Measurements from ENCODE around the gene BBC3.

DNA sequence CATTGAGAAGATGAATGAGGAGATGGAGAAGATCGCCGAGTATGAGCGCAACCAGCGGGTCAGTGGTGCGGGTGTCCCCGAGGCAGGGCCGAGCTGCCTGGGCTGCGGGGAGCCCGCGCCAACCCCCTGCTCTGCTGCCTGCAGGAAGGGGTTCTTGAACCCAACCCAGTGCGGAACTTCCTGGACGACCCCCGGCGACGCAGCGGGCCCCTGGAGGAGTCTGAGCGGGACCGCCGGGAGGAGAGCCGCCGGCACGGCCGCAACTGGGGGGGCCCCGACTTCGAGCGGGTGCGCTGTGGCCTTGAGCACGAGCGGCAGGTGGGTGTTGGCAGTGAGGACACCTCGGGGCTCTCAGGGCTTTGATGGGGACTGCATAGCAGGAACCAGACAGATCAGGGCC is 33.6 kb upstream of the BBC3 start:
- TF ChIP-seq, protein P1, sequence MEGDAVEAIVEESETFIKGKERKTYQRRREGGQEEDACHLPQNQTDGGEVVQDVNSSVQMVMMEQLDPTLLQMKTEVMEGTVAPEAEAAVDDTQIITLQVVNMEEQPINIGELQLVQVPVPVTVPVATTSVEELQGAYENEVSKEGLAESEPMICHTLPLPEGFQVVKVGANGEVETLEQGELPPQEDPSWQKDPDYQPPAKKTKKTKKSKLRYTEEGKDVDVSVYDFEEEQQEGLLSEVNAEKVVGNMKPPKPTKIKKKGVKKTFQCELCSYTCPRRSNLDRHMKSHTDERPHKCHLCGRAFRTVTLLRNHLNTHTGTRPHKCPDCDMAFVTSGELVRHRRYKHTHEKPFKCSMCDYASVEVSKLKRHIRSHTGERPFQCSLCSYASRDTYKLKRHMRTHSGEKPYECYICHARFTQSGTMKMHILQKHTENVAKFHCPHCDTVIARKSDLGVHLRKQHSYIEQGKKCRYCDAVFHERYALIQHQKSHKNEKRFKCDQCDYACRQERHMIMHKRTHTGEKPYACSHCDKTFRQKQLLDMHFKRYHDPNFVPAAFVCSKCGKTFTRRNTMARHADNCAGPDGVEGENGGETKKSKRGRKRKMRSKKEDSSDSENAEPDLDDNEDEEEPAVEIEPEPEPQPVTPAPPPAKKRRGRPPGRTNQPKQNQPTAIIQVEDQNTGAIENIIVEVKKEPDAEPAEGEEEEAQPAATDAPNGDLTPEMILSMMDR (conservative IDR thresholded peaks at IDR 0.05; ENCODE audit: low read depth, low read length), result no peak
- TF ChIP-seq EZH2 (IDR thresholded peaks at IDR 0.05; ENCODE audit: borderline replicate concordance, low read depth, low read length, poor library complexity, severe bottlenecking), result no peak
